OCI-LY1 (cell line): ENCODE results near the gene NUMB.
"Not testable (repeated sequence)": the region's sequence is repeated elsewhere in the genome, so short reads cannot be mapped to it uniquely, and the experiment has no call there.

Experiments
- H2AFZ ChIP-seq: fragments of 200-600 bp; sonication (generic), shearing (Covaris generic); 2 replicates; pipeline ENCODE4 v1.6.0; 2014; ENCODE audit warnings: antibody characterized with exemption, mild to moderate bottlenecking, low read length
- H3F3A ChIP-seq: fragments of 200-600 bp; sonication (generic), shearing (Covaris generic); 2 replicates; pipeline ENCODE4 v1.6.0; 2014; ENCODE audit warnings: mild to moderate bottlenecking, antibody characterized with exemption, low read length, moderate library complexity; ENCODE audit not compliant: insufficient read depth
- H3K27ac ChIP-seq: fragments of 200-600 bp; sonication (generic); 2 replicates; pipeline ENCODE4 v1.5.1; 2014; ENCODE audit warnings: low read length, mixed run types, mild to moderate bottlenecking, low read depth; ENCODE audit not compliant: poor library complexity, severe bottlenecking
- H3K27me3 ChIP-seq: fragments of 200-600 bp; sonication (generic); 2 replicates; pipeline ENCODE4 v1.6.0; 2014; ENCODE audit warnings: antibody characterized with exemption, mild to moderate bottlenecking, low read length, moderate library complexity; ENCODE audit not compliant: insufficient read depth
- H3K36me3 ChIP-seq: fragments of 200-600 bp; sonication (generic); 2 replicates; pipeline ENCODE4 v1.6.1; 2014; ENCODE audit warnings: mild to moderate bottlenecking, antibody characterized with exemption, low read length, moderate library complexity, mixed read lengths; ENCODE audit not compliant: insufficient read depth
- H3K4me1 ChIP-seq: fragments of 200-600 bp; sonication (generic); 2 replicates; pipeline ENCODE4 v1.5.1; 2014; ENCODE audit warnings: mild to moderate bottlenecking, low read length, moderate library complexity; ENCODE audit not compliant: insufficient read depth, severe bottlenecking
- H3K4me2 ChIP-seq: fragments of 200-600 bp; sonication (generic), shearing (Covaris generic); 2 replicates; pipeline ENCODE4 v1.6.1; 2014; ENCODE audit warnings: low read length
- H3K4me3 ChIP-seq: fragments of 200-600 bp; sonication (generic); 2 replicates; pipeline ENCODE4 v1.5.1; 2014; ENCODE audit warnings: low read length, low read depth, mild to moderate bottlenecking, mixed read lengths; ENCODE audit not compliant: poor library complexity, severe bottlenecking
- H3K79me2 ChIP-seq: fragments of 200-600 bp; shearing (Covaris generic); 2 replicates; pipeline ENCODE4 v1.6.1; 2016; ENCODE audit warnings: mixed run types, low read length, mixed read lengths; ENCODE audit not compliant: insufficient read depth
- H3K9ac ChIP-seq: fragments of 200-600 bp; sonication (generic), shearing (Covaris generic); 2 replicates; pipeline ENCODE4 v1.6.1; 2014; ENCODE audit warnings: mild to moderate bottlenecking, low read length, mixed read lengths
- H3K9me2 ChIP-seq: fragments of 200-600 bp; sonication (generic), shearing (Covaris generic); 2 replicates; pipeline ENCODE4 v1.6.1; 2014; ENCODE audit warnings: low read depth, mild to moderate bottlenecking, low read length, mixed read lengths
- H3K9me3 ChIP-seq: fragments of 200-600 bp; shearing (Covaris generic); 2 replicates; pipeline ENCODE4 v1.6.1; 2014; ENCODE audit warnings: low read length, mixed read lengths
- H4K20me1 ChIP-seq: fragments of 200-600 bp; sonication (generic), shearing (Covaris generic); 2 replicates; pipeline ENCODE4 v1.6.0; 2016; ENCODE audit warnings: mild to moderate bottlenecking, low read length; ENCODE audit not compliant: insufficient read depth
- CTCF ChIP-seq: fragments of 200-600 bp; sonication (generic), shearing (Covaris generic); IDR thresholded peaks from 2 replicates; pipeline ENCODE4 v1.5.1; 2017; ENCODE audit warnings: mild to moderate bottlenecking, antibody characterized with exemption, low read length, moderate library complexity, mixed read lengths
- EZH2 ChIP-seq: fragments of 200-600 bp; sonication (generic), shearing (Covaris generic); IDR thresholded peaks from 2 replicates; pipeline ENCODE4 v1.8.0; 2017; ENCODE audit warnings: borderline replicate concordance, mixed run types, mild to moderate bottlenecking, antibody characterized with exemption, low read length, moderate library complexity, mixed read lengths

NUMB gene

GRCh38 chr14:73427516-73428264, 30.7 kb downstream of the NUMB start:
- Histone ChIP-seq H3K9ac (no peak overlapping the region; the same call in 1 of the 2 replicates), H3K79me2 (no peaks in the 10 kb centered on the region), H3K27ac (peak overlapping the region; percentile 57), H2AFZ (no peak overlapping the region), H4K20me1 (no peaks in the 10 kb centered on the region), H3K9me3 (no peaks in the 10 kb centered on the region), H3K4me1 (peaks cover 49% of the 10 kb centered on the region), H3K9me2 (no peaks in the 10 kb centered on the region), H3K4me2 (peak overlapping the region; percentile 24; the same call in 1 of the 2 replicates), H3F3A (no peaks in the 10 kb centered on the region), H3K27me3 (no peaks in the 10 kb centered on the region), H3K36me3 (no peaks in the 10 kb centered on the region), H3K4me3 (peak overlapping the region; percentile 12)
- no peak for TF ChIP-seq CTCF
- no peak for TF ChIP-seq EZH2

GRCh38 chr14:73426877-73427276, 31.5 kb downstream of the NUMB start:
- H2AFZ ChIP-seq = no peak overlapping the region
- no peaks in the 10 kb centered on the region for H4K20me1 ChIP-seq
- H3K4me1 ChIP-seq = peaks cover 54% of the 10 kb centered on the region
- H3K36me3 ChIP-seq = no peaks in the 10 kb centered on the region
- no peaks in the 10 kb centered on the region for H3F3A ChIP-seq
- H3K4me3 ChIP-seq = peak overlapping the region; percentile 12
- peak overlapping the region; percentile 24; the same call in 1 of the 2 replicates for H3K4me2 ChIP-seq
- no peak overlapping the region for H3K9ac ChIP-seq
- H3K27ac ChIP-seq = peak overlapping the region; percentile 57
- no peaks in the 10 kb centered on the region for H3K79me2 ChIP-seq
- H3K27me3 ChIP-seq = no peaks in the 10 kb centered on the region
- H3K9me2 ChIP-seq = no peaks in the 10 kb centered on the region
- TF ChIP-seq EZH2 (no peak), CTCF (no peak)
- H3K9me3 ChIP-seq = no peaks in the 10 kb centered on the region

DNA sequence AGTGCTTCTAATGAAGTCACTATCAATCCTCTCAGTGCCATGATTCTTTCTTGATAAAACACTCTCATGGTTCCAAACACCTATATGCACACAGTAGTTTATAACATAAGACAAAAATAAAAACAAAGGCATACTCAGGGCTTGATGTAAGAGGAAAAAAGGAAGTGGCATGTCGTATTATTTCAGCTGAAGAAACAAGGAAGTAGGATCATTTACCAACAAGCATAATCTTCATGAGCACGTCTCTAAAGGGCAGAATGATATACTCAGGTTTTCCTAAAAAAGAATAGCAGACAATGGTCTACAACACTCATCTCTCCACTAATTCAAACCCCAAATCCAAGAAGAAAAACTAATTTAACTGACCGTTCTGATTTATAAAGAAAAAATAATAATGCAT, 33.9 kb downstream of the NUMB start:
- Histone ChIP-seq H3K27ac (peak overlapping the region; percentile 42), H3K4me3 (peak overlapping the region; percentile 10), H2AFZ (no peak overlapping the region), H3K9me2 (no peaks in the 10 kb centered on the region), H3F3A (no peaks in the 10 kb centered on the region), H3K4me2 (peak overlapping the region; percentile 51), H3K9ac (peak overlapping the region; percentile 19; the same call in 1 of the 2 replicates), H3K27me3 (no peaks in the 10 kb centered on the region), H3K36me3 (no peaks in the 10 kb centered on the region), H3K4me1 (peaks cover 54% of the 10 kb centered on the region), H3K9me3 (no peaks in the 10 kb centered on the region), H3K79me2 (no peaks in the 10 kb centered on the region), H4K20me1 (no peaks in the 10 kb centered on the region)
- no peak for TF ChIP-seq CTCF
- no peak for TF ChIP-seq EZH2

DNA sequence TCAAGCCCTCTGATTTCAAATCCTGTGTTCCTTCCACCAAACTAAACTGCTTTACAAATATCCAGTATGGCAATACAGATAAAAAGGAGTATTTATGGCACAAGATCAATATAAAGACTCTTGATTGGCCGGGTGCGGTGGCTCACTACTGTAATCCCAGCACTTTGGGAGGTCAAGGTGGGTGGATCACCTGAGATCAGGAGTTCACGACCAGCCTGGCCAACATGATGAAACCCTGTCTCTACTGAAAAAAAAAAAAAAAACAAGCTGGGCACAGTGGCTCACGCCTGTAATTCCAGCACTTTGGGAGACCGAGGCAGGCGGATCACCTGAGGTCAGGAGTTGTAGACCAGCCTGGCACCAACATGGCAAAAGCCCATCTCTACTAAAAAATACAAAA, 35.3 kb downstream of the NUMB start:
- not testable (repeated sequence) for H3K9ac ChIP-seq, H3K79me2 ChIP-seq, H3K27me3 ChIP-seq, H3K4me3 ChIP-seq, H2AFZ ChIP-seq, H4K20me1 ChIP-seq, H3K9me3 ChIP-seq, H3F3A ChIP-seq, H3K4me2 ChIP-seq, H3K36me3 ChIP-seq, H3K9me2 ChIP-seq
- H3K4me1 ChIP-seq = peaks cover 49% of the 10 kb centered on the region
- H3K27ac ChIP-seq = peak overlapping the region; percentile 17
